AG09309 (cell line): ENCODE results near the gene VWA5B1.

Experiments
- DNase-seq: peaks from one replicate; pipeline ENCODE4 v3.0.0-alpha.2; 2010; ENCODE audit warnings: low read depth
- H3K4me3 ChIP-seq: 2 replicates; pipeline ENCODE4 v1.5.1; 2011; ENCODE audit warnings: mild to moderate bottlenecking, low read depth, low read length, moderate library complexity; ENCODE audit not compliant: control insufficient read depth
- CTCF ChIP-seq: IDR thresholded peaks from 2 replicates; pipeline ENCODE4 v1.5.1; 2011; ENCODE audit warnings: mild to moderate bottlenecking, low read depth, low read length, inconsistent platforms; ENCODE audit not compliant: insufficient read depth, control insufficient read depth; ENCODE audit errors: missing control alignments

VWA5B1 gene

DNA sequence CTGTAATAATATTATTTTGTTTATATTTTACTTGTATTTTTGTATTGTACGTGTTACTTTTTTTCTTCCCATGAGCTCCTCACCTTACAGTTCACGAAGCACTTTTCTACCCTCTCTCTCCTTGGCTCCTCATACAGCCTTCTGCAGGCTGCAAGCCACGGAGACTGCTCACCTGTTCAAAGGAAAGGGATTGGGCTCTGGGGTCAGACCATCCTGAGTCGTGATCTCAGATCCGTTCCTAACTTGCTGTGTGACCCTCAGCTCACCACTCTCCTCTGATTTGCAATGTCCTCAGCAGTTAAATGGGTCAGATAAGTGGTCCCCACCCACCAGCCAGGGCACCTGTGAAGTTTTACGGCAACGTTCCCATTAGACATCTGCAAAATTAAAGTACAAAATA is 54.1 kb downstream of the VWA5B1 start:
- TF ChIP-seq CTCF: no peak
- DNase-seq: no peak
- no peak overlapping the region for H3K4me3 ChIP-seq

DNA sequence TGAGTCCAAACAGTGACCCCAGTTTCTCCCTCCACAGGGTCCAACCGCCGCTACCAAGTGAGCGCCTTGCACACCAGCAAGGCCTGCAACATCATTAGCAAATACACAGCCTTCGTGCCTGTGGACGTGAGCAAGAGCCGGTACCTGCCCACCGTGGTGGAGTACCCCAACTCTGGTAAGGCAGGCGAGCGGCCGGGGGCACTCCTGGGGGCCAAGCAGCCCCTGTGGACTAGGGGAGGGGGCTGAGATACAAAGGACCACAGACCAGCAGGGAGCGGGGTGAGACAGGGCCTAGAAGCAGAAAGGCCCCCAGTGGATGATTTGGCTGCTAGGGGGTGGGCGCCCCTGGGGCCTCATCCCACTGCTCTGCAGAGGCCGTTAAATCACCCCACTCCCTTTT is 54.7 kb downstream of the VWA5B1 start:
- H3K4me3 ChIP-seq: no peak overlapping the region
- no peak for DNase-seq
- no peak for TF ChIP-seq CTCF

DNA sequence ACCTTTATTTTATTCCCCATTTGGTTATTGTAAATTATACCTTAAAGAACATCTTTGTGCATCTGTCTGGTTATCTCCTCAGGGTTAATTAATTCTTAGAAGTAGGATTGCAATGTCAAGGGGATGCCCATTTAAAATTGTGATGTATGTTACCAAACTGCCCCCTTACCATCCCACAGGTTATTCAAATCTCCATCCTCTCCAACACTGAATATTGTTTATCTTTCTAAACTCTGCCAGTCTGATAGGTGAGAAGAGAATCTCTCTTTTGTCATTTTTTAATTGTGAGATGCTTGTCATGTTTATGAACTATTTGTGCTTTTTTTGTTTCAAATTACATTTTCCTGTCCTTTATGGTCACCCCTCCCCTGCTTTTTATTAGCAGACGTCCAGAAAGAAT is 55.8 kb downstream of the VWA5B1 start:
- no peak overlapping the region for H3K4me3 ChIP-seq
- no peak for DNase-seq
- no peak for TF ChIP-seq CTCF

DNA sequence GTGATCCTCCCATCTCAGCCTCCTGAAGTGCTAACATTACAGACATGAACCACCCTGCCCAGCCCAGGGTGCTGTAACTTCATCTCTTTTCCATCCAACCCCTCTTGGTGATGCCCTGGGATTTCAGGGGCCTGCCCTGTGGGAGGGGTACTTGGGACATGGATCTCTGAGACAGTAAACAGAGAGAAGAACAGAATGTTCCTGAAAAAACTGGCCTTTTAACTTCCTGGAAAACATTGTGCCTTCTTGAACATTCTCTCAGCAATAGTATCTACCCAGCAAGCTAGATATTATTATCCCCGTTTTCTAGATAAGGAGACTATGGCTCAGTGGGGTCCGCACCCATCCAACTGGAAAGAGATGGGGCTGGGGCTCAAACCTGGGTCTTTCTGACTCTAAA is 57.0 kb downstream of the VWA5B1 start:
- no peak for TF ChIP-seq CTCF
- DNase-seq: no peak

GRCh38 chr1:20348326-20348915 is 57.7 kb downstream of the VWA5B1 start:
- no peak for TF ChIP-seq CTCF
- no peak for DNase-seq
- no peak overlapping the region for H3K4me3 ChIP-seq

More for the DNA sequence above, 57.0 kb downstream of the VWA5B1 start:
- no peak overlapping the region for H3K4me3 ChIP-seq

DNA sequence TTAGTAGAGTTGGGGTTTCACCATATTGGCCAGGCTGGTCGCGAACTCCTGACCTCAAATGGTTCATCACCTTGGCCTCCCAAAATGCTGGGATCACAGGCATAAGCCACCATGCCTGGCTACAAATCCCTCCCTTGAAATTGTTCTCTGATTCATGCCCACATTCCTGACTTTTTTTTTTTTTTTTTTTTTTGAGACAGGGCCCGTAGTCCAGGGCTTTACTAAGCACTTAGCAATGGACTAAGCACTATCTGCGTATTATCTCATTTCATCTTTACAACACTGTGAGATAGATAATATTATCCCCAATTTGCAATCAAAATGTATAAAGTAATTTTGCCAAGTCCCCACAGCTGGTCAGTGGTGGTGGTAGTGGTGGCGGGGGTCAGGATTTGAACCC is 58.9 kb downstream of the VWA5B1 start:
- no peak overlapping the region for H3K4me3 ChIP-seq
- DNase-seq: no peak
- no peak for TF ChIP-seq CTCF

DNA sequence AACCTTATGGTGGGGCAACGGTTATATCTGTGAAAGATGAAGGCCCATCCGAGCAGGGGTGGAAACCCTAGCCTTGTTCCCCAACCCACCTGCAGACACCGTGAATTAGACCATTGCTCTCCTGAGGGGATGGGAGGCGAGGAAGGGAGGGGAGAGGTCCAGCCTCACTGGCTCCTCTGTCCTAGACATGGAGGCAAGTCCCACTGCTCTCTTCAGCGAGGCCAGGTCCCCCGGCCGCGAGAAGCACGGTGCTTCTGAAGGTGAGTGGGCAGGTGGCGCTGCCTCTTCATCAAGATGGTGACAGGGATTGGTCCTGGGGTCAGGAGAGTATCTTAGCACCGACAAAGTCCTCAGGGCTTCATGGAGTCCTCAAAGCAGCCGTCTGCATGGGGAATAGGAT is 59.3 kb downstream of the VWA5B1 start:
- DNase-seq: no peak
- no peak for TF ChIP-seq CTCF
- no peak overlapping the region for H3K4me3 ChIP-seq
